ENCODE measurements around the gene KLHL24.

DNA sequence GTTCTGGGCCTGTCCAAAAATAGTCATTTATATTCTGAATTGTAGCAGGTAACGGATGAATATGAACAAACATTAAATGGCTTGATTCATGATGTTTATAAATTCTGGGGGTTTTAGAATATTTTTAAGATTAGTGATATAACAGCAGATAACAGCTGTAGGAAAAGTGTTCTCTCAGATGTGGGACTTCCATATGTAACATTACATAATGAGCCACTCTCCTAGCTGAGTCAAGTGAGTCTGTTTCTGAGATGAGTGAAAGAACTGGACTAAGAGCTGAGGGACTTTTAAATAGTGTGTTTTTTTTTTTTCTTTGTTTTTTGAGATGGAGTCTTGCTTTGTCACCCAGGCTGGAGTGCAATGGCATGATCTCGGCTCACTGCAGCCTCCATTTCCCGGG, 76.1 kb downstream of the KLHL24 start:
- TF ChIP-seq, protein P1, sequence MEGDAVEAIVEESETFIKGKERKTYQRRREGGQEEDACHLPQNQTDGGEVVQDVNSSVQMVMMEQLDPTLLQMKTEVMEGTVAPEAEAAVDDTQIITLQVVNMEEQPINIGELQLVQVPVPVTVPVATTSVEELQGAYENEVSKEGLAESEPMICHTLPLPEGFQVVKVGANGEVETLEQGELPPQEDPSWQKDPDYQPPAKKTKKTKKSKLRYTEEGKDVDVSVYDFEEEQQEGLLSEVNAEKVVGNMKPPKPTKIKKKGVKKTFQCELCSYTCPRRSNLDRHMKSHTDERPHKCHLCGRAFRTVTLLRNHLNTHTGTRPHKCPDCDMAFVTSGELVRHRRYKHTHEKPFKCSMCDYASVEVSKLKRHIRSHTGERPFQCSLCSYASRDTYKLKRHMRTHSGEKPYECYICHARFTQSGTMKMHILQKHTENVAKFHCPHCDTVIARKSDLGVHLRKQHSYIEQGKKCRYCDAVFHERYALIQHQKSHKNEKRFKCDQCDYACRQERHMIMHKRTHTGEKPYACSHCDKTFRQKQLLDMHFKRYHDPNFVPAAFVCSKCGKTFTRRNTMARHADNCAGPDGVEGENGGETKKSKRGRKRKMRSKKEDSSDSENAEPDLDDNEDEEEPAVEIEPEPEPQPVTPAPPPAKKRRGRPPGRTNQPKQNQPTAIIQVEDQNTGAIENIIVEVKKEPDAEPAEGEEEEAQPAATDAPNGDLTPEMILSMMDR (IDR thresholded peaks at IDR 0.05) = no peak
- no peak for TF ChIP-seq POLR2A (IDR thresholded peaks at IDR 0.05)
